OCI-LY7 (cell line): ENCODE measurements around the gene SLAMF7. TPM values are rescaled to one million over a fixed set of nuclear protein-coding genes. Genes with fewer than 3 reads are reported as not detected.

Experiments
- BruUV-seq: library from RNA; stranded (reverse); fragments of 400-500 nt; replicated peaks from 2 replicates; lab custom pipeline; 2021; lab: Mats Ljungman, UMichigan
- CTCF ChIA-PET: fragments of 300-600 bp; sonication (Branson Sonifier 250); formaldehyde crosslinking; loops from one replicate; lab custom pipeline; 2022; ENCODE audit warnings: antibody characterized with exemption; ENCODE audit not compliant: unreplicated experiment; lab: Charles Lee
- POLR2A ChIA-PET: fragments of 300-600 bp; sonication (Branson Sonifier 250); formaldehyde crosslinking; loops from one replicate; lab custom pipeline; 2022; ENCODE audit warnings: antibody characterized with exemption; lab: Charles Lee
- DNase-seq: peaks from one replicate; pipeline ENCODE4 v3.0.0-alpha.2; 2015; ENCODE audit warnings: low spot score
- H2AFZ ChIP-seq: fragments of 200-600 bp; sonication (generic), shearing (Covaris generic); 2 replicates; pipeline ENCODE4 v1.6.1; 2014; ENCODE audit warnings: mild to moderate bottlenecking, antibody characterized with exemption, low read length, moderate library complexity
- H3K27ac ChIP-seq: fragments of 200-600 bp; sonication (generic); 2 replicates; pipeline ENCODE4 v1.5.1; 2014; ENCODE audit warnings: mixed run types, low read depth, mild to moderate bottlenecking, moderate library complexity, low read length, inconsistent platforms; ENCODE audit not compliant: poor library complexity, severe bottlenecking
- H3K36me3 ChIP-seq: fragments of 200-600 bp; sonication (generic); 2 replicates; pipeline ENCODE4 v1.6.1; 2014; ENCODE audit warnings: mild to moderate bottlenecking, antibody characterized with exemption, low read length, moderate library complexity, mixed read lengths; ENCODE audit not compliant: insufficient read depth
- H3K4me1 ChIP-seq: fragments of 200-600 bp; sonication (generic); 2 replicates; pipeline ENCODE4 v1.5.1; 2014; ENCODE audit warnings: mild to moderate bottlenecking, low read length; ENCODE audit not compliant: insufficient read depth, poor library complexity, severe bottlenecking
- H3K4me2 ChIP-seq: fragments of 200-600 bp; sonication (generic); 2 replicates; pipeline ENCODE4 v1.6.1; 2014; ENCODE audit warnings: mild to moderate bottlenecking, low read length
- H3K4me3 ChIP-seq: fragments of 200-600 bp; sonication (generic); 2 replicates; pipeline ENCODE4 v1.5.1; 2014; ENCODE audit warnings: mild to moderate bottlenecking, low read depth, low read length; ENCODE audit not compliant: poor library complexity, severe bottlenecking
- H3K79me2 ChIP-seq: fragments of 200-600 bp; sonication (generic); 2 replicates; pipeline ENCODE4 v1.6.1; 2016; ENCODE audit warnings: low read depth, mild to moderate bottlenecking, low read length, moderate library complexity, mixed read lengths; ENCODE audit not compliant: insufficient read depth
- H3K9me2 ChIP-seq: fragments of 200-600 bp; sonication (generic); 2 replicates; pipeline ENCODE4 v1.6.1; 2016; ENCODE audit warnings: mild to moderate bottlenecking, low read length, mixed read lengths; ENCODE audit not compliant: insufficient read depth
- H3K9me3 ChIP-seq: fragments of 200-600 bp; sonication (generic); 2 replicates; pipeline ENCODE4 v1.6.1; 2014; ENCODE audit warnings: mild to moderate bottlenecking, mixed run types, low read length, mixed read lengths
- H4K20me1 ChIP-seq: fragments of 200-600 bp; sonication (generic); 2 replicates; pipeline ENCODE4 v1.6.1; 2014; ENCODE audit warnings: mild to moderate bottlenecking, antibody characterized with exemption, low read length, moderate library complexity, mixed read lengths; ENCODE audit not compliant: insufficient read depth
- EZH2phosphoT487 ChIP-seq: fragments of 200-600 bp; sonication (generic); IDR thresholded peaks from 2 replicates; pipeline ENCODE4 v1.6.1; 2018; ENCODE audit warnings: low read depth, borderline replicate concordance, mild to moderate bottlenecking, mixed run types, antibody characterized with exemption, low read length, moderate library complexity, mixed read lengths
- intact Hi-C: fragments of 100-400 bp; cut with micrococcal nuclease; formaldehyde crosslinking; loops from one replicate; pipeline ENCODE4 v1.10.0; 2022; ENCODE audit not compliant: unreplicated experiment
- total RNA-seq, 2 experiments: library from RNA; depleted of rRNA in 1 of 2; stranded (reverse); fragments of >200 nt in 1 of 2; shearing (Covaris generic) in 1 of 2; gene quantifications; 2 replicates each; pipeline ENCODE4 v1.2.3, GENCODE V29; 2014 to 2022
- TF ChIP-seq, protein P1 (sequence below): fragments of 200-600 bp; sonication (generic); conservative IDR thresholded peaks from 2 replicates; pipeline ENCODE4 v1.5.1; 2014; ENCODE audit warnings: mild to moderate bottlenecking, antibody characterized with exemption, low read length, moderate library complexity, mixed read lengths

SLAMF7 gene
- total RNA-seq, 2 experiments from 2014 or later = not detected

DNA sequence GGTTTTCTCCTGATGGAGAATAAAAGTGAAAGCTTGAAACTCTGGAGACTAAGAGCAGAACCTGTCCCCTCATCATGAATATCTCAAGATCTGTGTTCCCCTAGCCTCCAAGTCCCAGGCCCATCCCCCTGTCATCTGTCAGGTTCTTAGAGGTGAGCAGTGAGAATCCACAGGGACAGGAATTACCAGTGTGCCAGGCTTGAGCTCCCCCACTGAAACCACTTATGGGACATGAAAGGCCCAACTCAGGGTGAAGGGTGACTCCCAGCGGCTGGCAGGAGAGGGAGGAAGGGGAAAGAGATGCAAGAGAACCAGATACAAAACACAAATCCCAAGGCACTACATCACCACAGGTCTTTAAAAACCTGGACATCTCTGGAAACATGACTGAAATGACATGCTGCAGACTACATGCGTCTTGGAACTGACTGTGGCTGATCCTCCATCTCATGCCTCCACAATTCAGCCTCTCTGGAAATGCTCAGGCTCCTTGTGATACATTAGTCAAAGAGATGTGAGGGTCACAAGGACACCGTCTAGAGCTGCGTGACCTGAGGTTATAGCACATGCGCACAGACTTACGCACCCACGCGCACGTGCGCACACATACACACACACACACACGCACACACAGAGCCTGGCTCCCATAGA, 50.1 kb downstream of the SLAMF7 start:
- Histone ChIP-seq H3K4me3 (no peak overlapping the region), H4K20me1 (no peaks in the 10 kb centered on the region), H3K4me1 (peaks cover 21% of the 10 kb centered on the region), H2AFZ (peak overlapping the region; percentile 94), H3K9me2 (no peaks in the 10 kb centered on the region), H3K9me3 (no peaks in the 10 kb centered on the region), H3K79me2 (no peaks in the 10 kb centered on the region), H3K27ac (peak overlapping the region; percentile 67), H3K36me3 (no peaks in the 10 kb centered on the region), H3K4me2 (peak overlapping the region; percentile 58)
- intact Hi-C loops = no loop called here
- ChIA-PET CTCF (interaction anchor here (0.7 to 1.1 kb wide), 2 partner anchors 14 to 38 kb away, joined by 3 read pairs; no protein-coding TSS in a partner anchor), POLR2A (interaction anchor here (0.5 to 1.9 kb wide), 4 partner anchors 8 to 610 kb away, joined by 3 to 8 read pairs (median 5); no protein-coding TSS in a partner anchor)
- no peak for TF ChIP-seq EZH2phosphoT487
- TF ChIP-seq, protein P1, sequence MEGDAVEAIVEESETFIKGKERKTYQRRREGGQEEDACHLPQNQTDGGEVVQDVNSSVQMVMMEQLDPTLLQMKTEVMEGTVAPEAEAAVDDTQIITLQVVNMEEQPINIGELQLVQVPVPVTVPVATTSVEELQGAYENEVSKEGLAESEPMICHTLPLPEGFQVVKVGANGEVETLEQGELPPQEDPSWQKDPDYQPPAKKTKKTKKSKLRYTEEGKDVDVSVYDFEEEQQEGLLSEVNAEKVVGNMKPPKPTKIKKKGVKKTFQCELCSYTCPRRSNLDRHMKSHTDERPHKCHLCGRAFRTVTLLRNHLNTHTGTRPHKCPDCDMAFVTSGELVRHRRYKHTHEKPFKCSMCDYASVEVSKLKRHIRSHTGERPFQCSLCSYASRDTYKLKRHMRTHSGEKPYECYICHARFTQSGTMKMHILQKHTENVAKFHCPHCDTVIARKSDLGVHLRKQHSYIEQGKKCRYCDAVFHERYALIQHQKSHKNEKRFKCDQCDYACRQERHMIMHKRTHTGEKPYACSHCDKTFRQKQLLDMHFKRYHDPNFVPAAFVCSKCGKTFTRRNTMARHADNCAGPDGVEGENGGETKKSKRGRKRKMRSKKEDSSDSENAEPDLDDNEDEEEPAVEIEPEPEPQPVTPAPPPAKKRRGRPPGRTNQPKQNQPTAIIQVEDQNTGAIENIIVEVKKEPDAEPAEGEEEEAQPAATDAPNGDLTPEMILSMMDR = peak; percentile 35
- DNase-seq = no peak
- no TSS peak for BruUV-seq

DNA sequence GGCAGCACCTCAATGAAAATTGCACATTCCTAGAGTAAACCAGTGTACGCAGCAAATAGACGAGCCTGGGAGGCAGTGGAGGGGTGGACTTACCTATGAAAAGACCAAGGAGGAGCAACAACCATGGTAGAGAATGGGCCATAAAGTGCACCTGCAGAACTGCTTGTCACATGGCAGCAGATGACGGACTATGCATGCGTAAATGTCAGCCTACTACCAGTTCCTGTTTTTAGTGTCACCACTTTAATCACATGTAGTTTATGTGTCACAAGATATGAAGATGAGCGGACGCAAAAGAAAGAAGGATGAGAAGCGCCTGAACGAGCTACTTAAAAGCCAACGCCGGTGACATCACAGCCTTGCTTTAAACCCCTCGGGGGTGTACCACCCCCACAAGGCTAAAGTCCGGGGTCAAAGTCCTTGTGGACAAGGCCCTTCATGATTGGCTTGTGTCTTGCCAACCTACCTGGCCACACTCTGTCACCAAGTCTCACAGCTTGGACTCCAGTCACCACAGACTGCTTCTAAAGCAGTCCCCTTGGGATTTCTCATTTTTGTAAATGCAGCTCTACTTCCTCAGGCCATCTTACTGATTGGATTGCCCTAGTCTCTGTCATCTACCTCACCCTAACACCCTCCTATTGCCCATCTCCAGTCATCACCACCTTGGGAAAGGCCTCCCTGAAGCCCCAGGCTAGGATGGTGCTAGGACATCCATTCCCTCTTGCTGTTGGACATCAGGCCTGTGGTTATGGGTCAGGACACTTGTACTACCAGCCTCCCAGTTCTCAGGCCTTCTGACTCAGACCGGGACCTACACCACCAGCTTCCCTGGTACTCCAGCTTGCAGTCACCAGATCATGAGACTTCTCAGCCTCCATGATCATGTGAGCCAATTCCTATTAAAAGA, 50.9 kb downstream of the SLAMF7 start:
- no peak for TF ChIP-seq EZH2phosphoT487
- TF ChIP-seq, protein P1 = no peak
- Histone ChIP-seq H3K36me3 (no peaks in the 10 kb centered on the region), H3K79me2 (no peaks in the 10 kb centered on the region), H4K20me1 (no peaks in the 10 kb centered on the region), H3K9me3 (peaks cover 3% of the 10 kb centered on the region; the same call in 1 of the 2 replicates), H3K27ac (peak overlapping the region; percentile 67), H3K9me2 (no peaks in the 10 kb centered on the region), H2AFZ (peak overlapping the region; percentile 94), H3K4me3 (peak overlapping the region; percentile 31), H3K4me1 (peaks cover 22% of the 10 kb centered on the region), H3K4me2 (peak overlapping the region; percentile 58)
- DNase-seq = peak; percentile 86
- POLR2A ChIA-PET = interaction anchor here (0.5 to 1.9 kb wide), 6 partner anchors 9 to 610 kb away, joined by 3 to 8 read pairs (median 4); no protein-coding TSS in a partner anchor
- CTCF ChIA-PET = interaction anchor here (0.7 to 1.1 kb wide), 2 partner anchors 13 to 37 kb away, joined by 3 read pairs; no protein-coding TSS in a partner anchor
- BruUV-seq = no TSS peak
- intact Hi-C loops = no loop called here
